KOPT-K1 (cell line): ENCODE results near the gene TBX18.

Source experiments
- H3K27ac ChIP-seq: fragments of 200-600 bp; sonication (generic); 2 replicates; pipeline ENCODE4 v1.5.1; 2016; ENCODE audit warnings: antibody characterized with exemption, mild to moderate bottlenecking, low read depth, low read length; ENCODE audit not compliant: poor library complexity, severe bottlenecking
- H3K36me3 ChIP-seq: fragments of 200-600 bp; sonication (generic); 2 replicates; pipeline ENCODE4 v1.5.1; 2017; ENCODE audit warnings: antibody characterized with exemption, mild to moderate bottlenecking, low read length, moderate library complexity; ENCODE audit not compliant: insufficient read depth
- H3K9me3 ChIP-seq: fragments of 200-600 bp; sonication (generic); 2 replicates; pipeline ENCODE4 v1.5.1; 2017; ENCODE audit warnings: antibody characterized with exemption, low read length, mild to moderate bottlenecking; ENCODE audit not compliant: insufficient read depth, poor library complexity, severe bottlenecking

Gene TBX18

GRCh38 chr6:84764332-84765049 lies at the start of gene TBX18:
TBX18 (minus strand) TSS chr6:84764598; CDS start chr6:84764181, 417 bp downstream.
- Histone ChIP-seq H3K27ac (no peak within 1 kb of the TSS), H3K9me3 (peaks cover 14% of the 10 kb centered on the region), H3K36me3 (no peaks in the 10 kb centered on the region)

GRCh38 chr6:84811351-84811750 lies 47.0 kb upstream of the TBX18 start:
- H3K36me3 ChIP-seq, result no peaks in the 10 kb centered on the region
- no peak overlapping the region for H3K27ac ChIP-seq
- no peaks in the 10 kb centered on the region for H3K9me3 ChIP-seq

GRCh38 chr6:84809455-84809854 lies 45.1 kb upstream of the TBX18 start:
- Histone ChIP-seq H3K36me3 (no peaks in the 10 kb centered on the region), H3K9me3 (no peaks in the 10 kb centered on the region), H3K27ac (no peak overlapping the region)

GRCh38 chr6:84808491-84809061 lies 44.2 kb upstream of the TBX18 start:
- H3K9me3 ChIP-seq, result no peaks in the 10 kb centered on the region
- no peak overlapping the region for H3K27ac ChIP-seq
- H3K36me3 ChIP-seq, result no peaks in the 10 kb centered on the region

GRCh38 chr6:84805145-84805544 lies 40.7 kb upstream of the TBX18 start:
- no peak overlapping the region for H3K27ac ChIP-seq
- no peaks in the 10 kb centered on the region for H3K36me3 ChIP-seq
- H3K9me3 ChIP-seq, result no peaks in the 10 kb centered on the region

- Histone ChIP-seq H3K36me3 (no peaks in the 10 kb centered on the region), H3K27ac (no peak overlapping the region), H3K9me3 (no peaks in the 10 kb centered on the region)
Observed at GRCh38 chr6:84804720-84805119, 40.3 kb upstream of the TBX18 start.

- Histone ChIP-seq H3K27ac (no peak overlapping the region), H3K36me3 (no peaks in the 10 kb centered on the region)
Observed at GRCh38 chr6:84801250-84801649, 36.9 kb upstream of the TBX18 start.

GRCh38 chr6:84798257-84798656 lies 33.9 kb upstream of the TBX18 start:
- no peak overlapping the region for H3K27ac ChIP-seq
- no peaks in the 10 kb centered on the region for H3K36me3 ChIP-seq
- H3K9me3 ChIP-seq, result no peaks in the 10 kb centered on the region

More at GRCh38 chr6:84801250-84801649, 36.9 kb upstream of the TBX18 start:
- H3K9me3 ChIP-seq, result no peaks in the 10 kb centered on the region

- no peak overlapping the region for H3K27ac ChIP-seq
- no peaks in the 10 kb centered on the region for H3K9me3 ChIP-seq
- H3K36me3 ChIP-seq, result no peaks in the 10 kb centered on the region
Observed at GRCh38 chr6:84796343-84796742, 31.9 kb upstream of the TBX18 start.

GRCh38 chr6:84791927-84792326 lies 27.5 kb upstream of the TBX18 start:
- no peaks in the 10 kb centered on the region for H3K36me3 ChIP-seq
- no peaks in the 10 kb centered on the region for H3K9me3 ChIP-seq
- no peak overlapping the region for H3K27ac ChIP-seq

GRCh38 chr6:84791233-84791632 lies 26.8 kb upstream of the TBX18 start:
- Histone ChIP-seq H3K27ac (no peak overlapping the region), H3K9me3 (no peaks in the 10 kb centered on the region), H3K36me3 (no peaks in the 10 kb centered on the region)

GRCh38 chr6:84789170-84789569 lies 24.8 kb upstream of the TBX18 start:
- no peak overlapping the region for H3K27ac ChIP-seq

GRCh38 chr6:84788689-84789088 lies 24.3 kb upstream of the TBX18 start:
- H3K9me3 ChIP-seq, result no peaks in the 10 kb centered on the region
- no peak overlapping the region for H3K27ac ChIP-seq
- no peaks in the 10 kb centered on the region for H3K36me3 ChIP-seq

More at GRCh38 chr6:84789170-84789569, 24.8 kb upstream of the TBX18 start:
- Histone ChIP-seq H3K36me3 (no peaks in the 10 kb centered on the region), H3K9me3 (no peaks in the 10 kb centered on the region)

- no peaks in the 10 kb centered on the region for H3K36me3 ChIP-seq
- no peak overlapping the region for H3K27ac ChIP-seq
- H3K9me3 ChIP-seq, result no peaks in the 10 kb centered on the region
Observed at GRCh38 chr6:84785671-84786070, 21.3 kb upstream of the TBX18 start.

- Histone ChIP-seq H3K36me3 (no peaks in the 10 kb centered on the region), H3K9me3 (no peaks in the 10 kb centered on the region), H3K27ac (no peak overlapping the region)
Observed at GRCh38 chr6:84779917-84780316, 15.5 kb upstream of the TBX18 start.

GRCh38 chr6:84779380-84779779 lies 15.0 kb upstream of the TBX18 start:
- Histone ChIP-seq H3K27ac (no peak overlapping the region), H3K36me3 (no peaks in the 10 kb centered on the region), H3K9me3 (no peaks in the 10 kb centered on the region)
